HG02763 (cell line): Measurements from ENCODE around the gene GTF2IRD1.
A peak's percentile ranks its signal among the peaks of the same experiment; 100 is the strongest.
"Not testable (repeated sequence)": the region's sequence is repeated elsewhere in the genome, so short reads cannot be mapped to it uniquely, and the experiment has no call there.

Experiments
- ATAC-seq: cut with Tn5 transposase; IDR thresholded peaks from one replicate; pipeline ENCODE4 v1.9.1; 2021; ENCODE audit warnings: mild to moderate bottlenecking, moderate library complexity; ENCODE audit not compliant: unreplicated experiment

The GTF2IRD1 gene

GRCh38 chr7:74633451-74633921 is 179.8 kb downstream of the GTF2IRD1 start:
- ATAC-seq, result no peak

GRCh38 chr7:74637745-74638144 is 184.0 kb downstream of the GTF2IRD1 start:
- no peak for ATAC-seq

- ATAC-seq, result peak; percentile 90
Measured at GRCh38 chr7:74650055-74650454, 196.3 kb downstream of the GTF2IRD1 start.

- peak; percentile 43 for ATAC-seq
Measured at GRCh38 chr7:74650493-74651132, 196.9 kb downstream of the GTF2IRD1 start.

GRCh38 chr7:74651133-74651504 is 197.4 kb downstream of the GTF2IRD1 start:
- ATAC-seq, result not testable (repeated sequence)
